Measurements from ENCODE around the gene KCNG2. TPM values are rescaled to one million over a fixed set of nuclear protein-coding genes. Genes with fewer than 3 reads are reported as not detected.

KCNG2 gene
- total and polyA plus RNA-seq, 2 of the 4 experiments (the other 2 are of a cell fraction): not detected

GRCh38 chr18:79823120-79823519 is 25.4 kb downstream of the KCNG2 start:
- H3K23ac ChIP-seq (ENCODE audit: low read depth, low read length): no peak overlapping the region

More at GRCh38 chr18:79823120-79823519, 25.4 kb downstream of the KCNG2 start:
- ChIA-PET POLR2A (ENCODE audit: unreplicated experiment) (no interaction called here), CTCF (no interaction called here)
- Histone ChIP-seq H3K4ac (ENCODE audit: low read depth, low read length) (no peak overlapping the region), H3K14ac (replicated peaks; ENCODE audit: low read depth, low read length) (no peak overlapping the region), H3K9ac (ENCODE audit: low read depth, low read length) (no peak overlapping the region), H3K18ac (ENCODE audit: low read depth, low read length) (no peak overlapping the region), H3K27ac (ENCODE audit: insufficient read depth, low read length) (no peak overlapping the region), H2AFZ (replicated peaks; ENCODE audit: low read length, poor library complexity) (no peak overlapping the region), H2BK120ac (ENCODE audit: low read depth, low read length) (no peak overlapping the region), H4K5ac (ENCODE audit: low read depth, low read length) (no peak overlapping the region), H3K9me1 (ENCODE audit: insufficient read depth, low read length) (0 out of 2 replicates have a peak, but pooled peaks cover under 1% of the 10 kb centered on the region), H2BK15ac (ENCODE audit: low read depth, low read length) (no peak overlapping the region), H4K20me1 (ENCODE audit: insufficient read depth, low read length) (no peaks in the 10 kb centered on the region), H3K9me3 (ENCODE audit: control insufficient read depth, insufficient read depth, low read length) (no peaks in the 10 kb centered on the region; the same call in 1 of the 2 replicates), H3K4me1 (ENCODE audit: control insufficient read depth, insufficient read depth, low read length) (no peaks in the 10 kb centered on the region), H2AK9ac (replicated peaks; ENCODE audit: low read depth, low read length, poor library complexity) (no peak overlapping the region), H3K56ac (ENCODE audit: extremely low read depth, insufficient read depth, low read length) (no peak overlapping the region), H3K79me1 (ENCODE audit: low read depth in 1 of 2, low read length in 2 of 2) (no peaks in the 10 kb centered on the region), H2BK20ac (ENCODE audit: low read depth, low read length) (no peak overlapping the region), H3K4me2 (ENCODE audit: low read depth, low read length) (no peak overlapping the region), H4K8ac (ENCODE audit: low read depth in 2 of 2, low read length in 2 of 2) (no peak overlapping the region), H4K91ac (ENCODE audit: insufficient read depth, low read depth, low read length) (no peak overlapping the region), H2BK5ac (ENCODE audit: low read depth, low read length, poor library complexity, severe bottlenecking) (no peak overlapping the region), H3K4me3 (ENCODE audit: insufficient read depth, low read depth, low read length) (no peak overlapping the region), H2AK5ac (ENCODE audit: low read depth, low read length) (no peak overlapping the region), H3K36me3 (ENCODE audit: control insufficient read depth, insufficient read depth, low read length) (no peaks in the 10 kb centered on the region), H3K27me3 (ENCODE audit: control insufficient read depth, insufficient read depth, low read length) (no peaks in the 10 kb centered on the region; the same call in none of the 2 replicates)
- BruUV-seq (replicated peaks): no TSS peak
- DNase-seq: no peak
- in situ Hi-C loops (cut with MboI; ENCODE audit: low sequenced_read_pairs): no loop called here
- WGBS, 2 experiments (ENCODE audit: extremely low coverage in 2 of 2, insufficient read length in 1 of 2): 100% methylated on average over 3 of the region's 12 CpGs; no CpG with 5 or more reads in 1 of the 2 experiments
- no peak for ATAC-seq (ENCODE audit: low read depth)
- no peak for TF ChIP-seq RCOR1 (IDR thresholded peaks at IDR 0.05; ENCODE audit: insufficient replicate concordance, low read length)
- intact Hi-C loops (cut with micrococcal nuclease): no loop called here
- dilution Hi-C loops (cut with HindIII; ENCODE audit: low sequenced_read_pairs, unreplicated experiment): no loop called here

Data from IMR-90 (cell line).